NCI-H2227 (cell line): ENCODE results near the gene HSPBAP1.
"Not testable (repeated sequence)": the region's sequence is repeated elsewhere in the genome, so short reads cannot be mapped to it uniquely, and the experiment has no call there.

ENCODE experiments used
- DNase-seq: peaks from one replicate; lab custom pipeline; 2025; ENCODE audit not compliant: unreplicated experiment; lab: John Stamatoyannopoulos, UW

The HSPBAP1 gene

DNA sequence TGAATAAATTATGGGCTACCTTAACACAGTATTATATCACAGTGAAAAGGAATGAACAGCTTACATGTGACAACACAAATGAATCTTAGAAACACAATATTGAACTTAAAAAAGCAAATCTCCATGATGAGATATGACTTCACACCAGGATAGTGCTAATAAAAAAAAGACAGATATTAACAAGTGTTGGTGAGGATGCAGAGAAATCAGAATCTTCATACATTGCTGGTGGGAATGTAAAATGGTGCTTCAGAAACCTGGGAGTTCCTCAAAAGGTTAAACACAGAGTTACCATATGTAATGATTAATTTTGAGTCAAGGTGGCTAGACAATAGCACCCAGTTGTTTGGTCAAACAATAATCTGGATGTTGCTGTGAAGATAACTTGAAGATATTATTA lies 51.4 kb downstream of the HSPBAP1 start:
- DNase-seq, result no peak

DNA sequence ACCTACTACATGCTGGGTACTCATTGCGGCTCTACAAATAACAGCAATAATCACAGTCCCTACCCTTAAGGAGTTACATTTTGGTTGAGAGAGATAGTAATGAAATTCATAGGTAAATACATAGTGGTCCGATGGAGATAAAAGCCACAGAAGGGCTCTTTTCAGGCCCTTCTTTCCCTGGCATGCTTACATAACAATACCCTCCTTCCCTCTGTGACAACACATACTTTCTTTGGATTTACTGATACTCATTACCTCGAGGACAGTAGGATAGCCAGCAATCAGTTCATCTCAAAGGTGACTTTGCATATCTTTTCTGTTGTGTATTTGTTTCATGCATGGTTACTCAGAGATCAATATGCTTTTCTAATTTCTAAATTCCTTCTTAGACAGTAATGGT lies 54.5 kb downstream of the HSPBAP1 start:
- DNase-seq, result no peak

- not testable (repeated sequence) for DNase-seq
These were observed 60.7 kb downstream of the HSPBAP1 start for GRCh38 chr3:122732682-122733525.

- no peak for DNase-seq
These were observed 63.4 kb downstream of the HSPBAP1 start for GRCh38 chr3:122730240-122730639.

DNA sequence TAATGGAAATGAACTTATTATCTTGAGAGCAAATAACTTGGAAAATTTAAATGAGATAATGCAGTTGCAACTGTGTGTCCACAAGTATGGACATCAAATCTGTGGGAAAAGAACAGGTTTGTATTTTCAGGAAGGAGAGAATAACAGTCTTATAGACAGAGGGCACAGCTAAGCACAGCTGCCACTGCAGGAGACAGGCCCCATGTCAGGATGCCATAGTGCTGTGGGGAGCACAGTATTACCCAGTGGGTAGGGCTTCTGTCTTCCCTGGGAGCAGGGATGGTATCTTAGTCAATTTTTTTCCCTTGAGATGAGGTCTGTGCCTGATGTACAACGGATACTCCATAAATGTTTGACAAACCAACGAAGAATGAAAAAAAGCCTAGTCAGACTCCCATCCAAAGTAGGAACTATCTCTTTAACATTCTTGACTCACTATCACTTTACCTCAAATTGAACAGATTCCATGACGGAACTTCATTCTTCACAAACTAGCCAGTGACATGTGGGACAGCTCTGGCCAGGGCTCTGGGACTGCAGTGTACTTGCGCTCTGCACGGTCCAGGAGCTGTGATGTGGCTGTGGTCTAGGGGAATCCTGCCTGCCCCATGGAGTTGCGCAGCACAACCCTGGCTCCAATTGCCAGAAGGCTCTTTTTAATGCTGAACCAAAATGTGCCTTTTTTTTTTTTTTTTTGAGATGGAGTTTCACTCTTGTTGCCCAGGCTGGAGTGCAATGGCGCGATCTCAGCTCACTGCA lies 64.7 kb downstream of the HSPBAP1 start:
- no peak for DNase-seq

DNA sequence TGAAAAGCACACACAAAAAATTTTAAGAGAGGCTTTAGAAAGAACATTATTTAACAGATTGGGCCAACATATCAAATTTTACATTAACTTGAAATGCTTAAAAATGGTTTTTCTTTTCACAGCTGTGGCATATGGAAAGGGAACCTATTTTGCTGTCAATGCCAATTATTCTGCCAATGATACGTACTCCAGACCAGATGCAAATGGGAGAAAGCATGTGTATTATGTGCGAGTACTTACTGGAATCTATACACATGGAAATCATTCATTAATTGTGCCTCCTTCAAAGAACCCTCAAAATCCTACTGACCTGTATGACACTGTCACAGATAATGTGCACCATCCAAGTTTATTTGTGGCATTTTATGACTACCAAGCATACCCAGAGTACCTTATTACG lies 65.4 kb downstream of the HSPBAP1 start:
- no peak for DNase-seq

DNA sequence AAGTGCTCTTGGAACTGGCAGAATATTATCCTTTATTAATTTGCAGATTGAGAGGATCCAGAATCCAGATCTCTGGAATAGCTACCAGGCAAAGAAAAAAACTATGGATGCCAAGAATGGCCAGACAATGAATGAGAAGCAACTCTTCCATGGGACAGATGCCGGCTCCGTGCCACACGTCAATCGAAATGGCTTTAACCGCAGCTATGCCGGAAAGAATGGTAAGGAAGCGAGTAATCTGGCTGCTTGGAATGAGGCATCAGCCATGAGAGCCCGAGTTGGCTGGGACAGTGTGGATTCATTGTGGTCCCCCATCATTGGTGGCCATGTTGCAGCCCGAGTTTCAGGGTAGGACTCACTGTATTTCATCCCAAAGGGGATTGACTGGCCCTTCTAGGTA lies 65.9 kb downstream of the HSPBAP1 start:
- no peak for DNase-seq

DNA sequence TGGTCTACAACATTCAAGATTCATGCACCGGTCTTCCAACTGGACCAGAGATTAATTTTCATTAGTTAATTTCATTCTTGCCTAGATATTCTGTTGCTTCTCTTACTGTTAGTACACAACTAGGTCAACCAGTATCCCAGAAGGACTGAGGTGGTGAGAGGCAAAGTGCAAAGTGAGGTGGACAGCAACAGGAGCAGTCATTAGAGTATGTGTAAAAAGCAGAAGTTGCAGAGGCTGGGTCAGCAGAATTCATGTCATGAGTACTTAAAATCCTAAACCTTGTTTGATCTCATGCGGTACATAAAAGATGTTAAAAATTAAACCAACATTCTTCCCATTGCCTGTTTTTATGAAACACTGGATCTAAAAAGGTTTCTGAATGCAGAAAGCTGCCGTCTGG lies 66.3 kb downstream of the HSPBAP1 start:
- DNase-seq, result no peak

- no peak for DNase-seq
These were observed 68.5 kb downstream of the HSPBAP1 start for GRCh38 chr3:122725106-122725505.

- DNase-seq, result no peak
These were observed 74.2 kb downstream of the HSPBAP1 start for GRCh38 chr3:122719273-122719921.

GRCh38 chr3:122716667-122717066 lies 77.0 kb downstream of the HSPBAP1 start:
- DNase-seq, result no peak

GRCh38 chr3:122714273-122714672 lies 79.4 kb downstream of the HSPBAP1 start:
- no peak for DNase-seq

DNA sequence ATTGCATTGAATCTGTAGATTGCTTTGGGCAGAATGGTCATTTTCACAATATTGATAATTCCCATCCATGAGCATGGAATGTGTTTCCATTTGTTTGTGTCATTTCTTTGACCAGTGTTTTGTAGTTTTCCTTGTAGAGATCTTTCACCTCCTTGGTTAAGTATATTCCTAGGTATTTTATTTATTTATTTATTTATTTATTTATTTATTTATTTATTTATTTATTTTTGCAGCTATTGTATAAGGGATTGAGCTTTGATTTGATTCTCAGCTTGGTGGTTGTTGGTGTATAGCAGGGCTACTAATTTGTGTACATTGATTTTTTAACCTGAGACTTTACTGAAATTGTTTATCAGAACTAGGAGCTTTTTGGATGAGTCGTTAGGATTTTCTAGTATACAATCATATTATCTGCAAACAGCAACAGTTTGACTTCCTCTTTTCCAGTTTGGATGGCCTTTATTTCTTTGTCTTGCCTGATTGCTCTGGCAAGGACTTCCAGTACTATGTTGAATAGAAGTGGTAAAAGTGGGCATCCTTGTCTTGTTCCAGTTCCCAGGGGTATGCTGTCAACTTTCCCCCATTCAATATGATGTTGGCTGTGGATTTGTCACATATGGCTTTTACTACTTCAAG lies 82.9 kb downstream of the HSPBAP1 start:
- not testable (repeated sequence) for DNase-seq

GRCh38 chr3:122705379-122705778 lies 88.3 kb downstream of the HSPBAP1 start:
- no peak for DNase-seq

DNA sequence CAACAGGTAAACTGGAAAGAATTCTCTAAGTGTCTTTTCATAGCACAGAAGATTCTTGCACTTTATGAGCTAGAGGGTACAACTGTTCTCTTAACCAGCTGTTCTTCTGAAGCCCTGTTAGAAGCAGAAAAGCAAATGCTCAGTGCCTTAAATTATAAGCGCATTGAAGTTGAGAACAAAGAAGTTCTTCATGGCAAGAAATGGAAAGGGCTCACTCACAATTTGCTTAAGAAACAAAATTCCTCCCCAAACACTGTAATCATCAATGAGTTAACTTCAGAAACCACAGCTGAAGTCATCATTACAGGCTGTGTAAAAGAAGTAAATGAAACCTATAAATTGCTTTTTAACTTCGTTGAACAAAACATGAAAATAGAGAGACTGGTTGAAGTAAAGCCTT lies 93.4 kb downstream of the HSPBAP1 start:
- no peak for DNase-seq

GRCh38 chr3:122697952-122698620 lies 95.5 kb downstream of the HSPBAP1 start:
- no peak for DNase-seq

- no peak for DNase-seq
These were observed 97.6 kb downstream of the HSPBAP1 start for GRCh38 chr3:122695927-122696561.

GRCh38 chr3:122694966-122695365 lies 98.7 kb downstream of the HSPBAP1 start:
- no peak for DNase-seq

- DNase-seq, result no peak
These were observed 101.0 kb downstream of the HSPBAP1 start for GRCh38 chr3:122692674-122693073.

DNA sequence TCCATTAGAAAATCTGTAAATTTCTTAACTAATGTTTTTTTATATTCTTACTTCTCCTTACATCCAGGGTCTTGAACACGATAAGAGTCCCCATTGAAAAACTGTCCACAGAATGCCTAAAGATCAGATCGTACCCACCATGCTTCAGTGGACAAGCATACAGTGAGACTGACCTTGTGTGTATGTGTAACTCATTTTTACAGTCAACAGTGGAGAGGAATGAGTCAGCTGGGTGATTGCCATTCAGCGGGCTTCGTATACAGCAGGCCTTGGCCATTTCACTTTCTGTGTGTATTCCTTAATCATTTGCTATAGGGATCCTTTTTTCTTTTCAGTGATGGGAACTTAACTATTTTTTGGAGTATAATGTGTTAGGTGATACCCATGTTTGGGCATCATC lies 102.4 kb downstream of the HSPBAP1 start:
- no peak for DNase-seq
